ENCODE data around the gene TTC17.

TTC17 gene

DNA sequence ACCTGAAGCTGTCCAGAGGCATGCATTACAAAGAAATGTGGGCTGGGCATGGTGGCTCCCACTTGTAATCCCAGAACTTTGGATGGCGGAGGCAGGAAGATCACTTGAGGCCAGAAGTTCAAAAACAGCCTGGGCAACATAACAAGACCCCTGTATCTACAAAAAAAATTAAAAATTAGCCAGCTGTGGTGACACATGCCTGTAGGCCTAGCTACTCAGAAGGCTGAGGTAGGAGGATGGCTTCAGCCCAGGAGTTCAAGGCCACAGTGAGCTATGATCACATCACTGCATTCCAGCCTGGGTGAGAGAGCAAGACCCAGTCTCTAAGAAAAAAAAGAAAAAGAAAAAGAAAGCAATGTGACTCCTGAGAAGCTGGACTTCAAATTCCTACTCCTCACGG, 183.3 kb downstream of the TTC17 start:
- no peak for DNase-seq

DNA sequence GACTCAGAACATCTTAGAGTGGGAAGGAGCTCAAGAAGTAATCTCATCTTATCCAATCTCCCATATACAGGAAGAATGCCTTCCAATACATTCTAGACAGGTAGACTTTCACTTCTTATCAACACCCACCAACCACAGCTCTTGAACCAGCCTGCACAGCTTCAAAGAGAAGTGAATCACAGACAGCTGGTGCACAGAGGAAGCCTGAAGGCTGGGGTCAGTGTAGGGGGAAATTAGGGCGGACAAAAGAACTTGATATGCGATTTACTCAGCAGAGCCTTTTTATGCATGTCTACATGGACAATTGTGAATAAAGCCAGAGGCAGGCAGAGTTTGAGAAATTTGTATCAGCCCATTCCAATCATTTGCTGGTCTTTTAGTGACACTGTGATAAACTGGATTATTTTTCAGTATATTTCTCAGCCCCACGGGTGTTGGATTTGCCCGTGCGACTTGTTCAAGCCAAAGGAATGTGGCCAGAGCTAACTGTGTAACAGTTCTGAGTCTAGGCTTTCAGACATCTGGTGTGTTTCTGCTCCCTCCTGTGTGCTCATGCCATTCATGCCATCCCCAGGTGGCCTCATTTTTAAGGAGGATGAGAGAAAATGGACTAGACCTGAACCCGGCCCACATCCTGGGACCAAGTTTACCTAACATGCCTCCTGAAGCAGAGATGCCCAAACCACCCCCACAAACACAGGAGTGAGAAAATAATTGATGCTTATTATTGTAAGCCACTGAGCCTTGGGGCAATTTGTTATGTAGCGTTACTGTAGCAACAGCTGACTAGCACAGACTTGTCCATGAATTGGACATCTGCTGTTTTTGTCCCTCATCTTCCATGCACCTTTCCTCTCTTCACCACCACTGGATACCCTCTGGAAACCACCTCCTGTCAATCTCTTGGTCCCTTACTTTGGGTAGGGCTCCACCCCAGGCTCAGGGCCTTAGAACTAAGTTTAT, 184.3 kb downstream of the TTC17 start:
- no peak for DNase-seq
